ENCODE measurements around the gene H1-8. TPM values are rescaled to one million over a fixed set of nuclear protein-coding genes. Genes with fewer than 3 reads are reported as not detected.
"Not testable (repeated sequence)": the region's sequence is repeated elsewhere in the genome, so short reads cannot be mapped to it uniquely, and the experiment has no call there.

H1-8 gene
- total RNA-seq: not detected in 2 replicates

- Histone ChIP-seq H3K4me3 (ENCODE audit: low read depth, low read length) (no peak within 1 kb of the TSS), H3K27me3 (ENCODE audit: control insufficient read depth, insufficient read depth, low read length) (peaks cover 3% of the 10 kb centered on the region), H3K36me3 (ENCODE audit: control insufficient read depth, insufficient read depth, low read length) (no peaks in the 10 kb centered on the region)
- no peak for TF ChIP-seq CTCF (IDR thresholded peaks at IDR 0.05; ENCODE audit: insufficient read depth, low read length, severe bottlenecking)
- DNase-seq (ENCODE audit: low read depth) (no peak), FAIRE-seq (no peak)
These were observed at the start of gene H1-8 for GRCh38 chr3:129543156-129543790. Gene H1-8 (plus strand): TSS chr3:129543175. CDS start chr3:129543219, 44 bp downstream.

- Histone ChIP-seq H3K4me3 (ENCODE audit: low read depth, low read length) (no peak overlapping the region), H3K36me3 (ENCODE audit: control insufficient read depth, insufficient read depth, low read length) (no peaks in the 10 kb centered on the region), H3K27me3 (ENCODE audit: control insufficient read depth, insufficient read depth, low read length) (no peaks in the 10 kb centered on the region)
- FAIRE-seq (no peak), DNase-seq (ENCODE audit: low read depth) (no peak)
- TF ChIP-seq CTCF (IDR thresholded peaks at IDR 0.05; ENCODE audit: insufficient read depth, low read length, severe bottlenecking): no peak
These were observed 49.8 kb upstream of the H1-8 start for GRCh38 chr3:129493206-129493605.

- not testable (repeated sequence) for DNase-seq (ENCODE audit: low read depth); H3K4me3 ChIP-seq (ENCODE audit: low read depth, low read length); FAIRE-seq; H3K36me3 ChIP-seq (ENCODE audit: control insufficient read depth, insufficient read depth, low read length); H3K27me3 ChIP-seq (ENCODE audit: control insufficient read depth, insufficient read depth, low read length)
These were observed 48.5 kb upstream of the H1-8 start for GRCh38 chr3:129494499-129494898.

- not testable (repeated sequence) for H3K4me3 ChIP-seq (ENCODE audit: low read depth, low read length); H3K36me3 ChIP-seq (ENCODE audit: control insufficient read depth, insufficient read depth, low read length); H3K27me3 ChIP-seq (ENCODE audit: control insufficient read depth, insufficient read depth, low read length)
- FAIRE-seq (peak; percentile 55), DNase-seq (ENCODE audit: low read depth) (peak; percentile 73)
These were observed 47.9 kb upstream of the H1-8 start for GRCh38 chr3:129495006-129495639.

- not testable (repeated sequence) for DNase-seq (ENCODE audit: low read depth); H3K27me3 ChIP-seq (ENCODE audit: control insufficient read depth, insufficient read depth, low read length); H3K36me3 ChIP-seq (ENCODE audit: control insufficient read depth, insufficient read depth, low read length); H3K4me3 ChIP-seq (ENCODE audit: low read depth, low read length); FAIRE-seq
These were observed 45.1 kb upstream of the H1-8 start for GRCh38 chr3:129497876-129498275.

- not testable (repeated sequence) for DNase-seq (ENCODE audit: low read depth); H3K4me3 ChIP-seq (ENCODE audit: low read depth, low read length); H3K27me3 ChIP-seq (ENCODE audit: control insufficient read depth, insufficient read depth, low read length); H3K36me3 ChIP-seq (ENCODE audit: control insufficient read depth, insufficient read depth, low read length)
- peak; percentile 92 for FAIRE-seq
These were observed 44.1 kb upstream of the H1-8 start for GRCh38 chr3:129498603-129499488.

GRCh38 chr3:129499604-129500333, 43.2 kb upstream of the H1-8 start:
- H3K4me3 ChIP-seq (ENCODE audit: low read depth, low read length); H3K36me3 ChIP-seq (ENCODE audit: control insufficient read depth, insufficient read depth, low read length); H3K27me3 ChIP-seq (ENCODE audit: control insufficient read depth, insufficient read depth, low read length); DNase-seq (ENCODE audit: low read depth): not testable (repeated sequence)
- peak; percentile 36 for FAIRE-seq

GRCh38 chr3:129500334-129500658, 42.7 kb upstream of the H1-8 start:
- Histone ChIP-seq H3K4me3 (ENCODE audit: low read depth, low read length) (no peak overlapping the region), H3K36me3 (ENCODE audit: control insufficient read depth, insufficient read depth, low read length) (peaks cover 1% of the 10 kb centered on the region), H3K27me3 (ENCODE audit: control insufficient read depth, insufficient read depth, low read length) (no peaks in the 10 kb centered on the region)
- no peak for TF ChIP-seq CTCF (IDR thresholded peaks at IDR 0.05; ENCODE audit: insufficient read depth, low read length, severe bottlenecking)
- DNase-seq (ENCODE audit: low read depth) (no peak), FAIRE-seq (no peak)

Data from bronchial epithelial cell (primary cell).